SW480 (cell line): ENCODE results near the gene TP53RK.

Experiments used
- DNase-seq: peaks from one replicate; pipeline ENCODE4 v3.0.0-alpha.2; 2016; ENCODE audit warnings: low spot score

TP53RK gene

DNA sequence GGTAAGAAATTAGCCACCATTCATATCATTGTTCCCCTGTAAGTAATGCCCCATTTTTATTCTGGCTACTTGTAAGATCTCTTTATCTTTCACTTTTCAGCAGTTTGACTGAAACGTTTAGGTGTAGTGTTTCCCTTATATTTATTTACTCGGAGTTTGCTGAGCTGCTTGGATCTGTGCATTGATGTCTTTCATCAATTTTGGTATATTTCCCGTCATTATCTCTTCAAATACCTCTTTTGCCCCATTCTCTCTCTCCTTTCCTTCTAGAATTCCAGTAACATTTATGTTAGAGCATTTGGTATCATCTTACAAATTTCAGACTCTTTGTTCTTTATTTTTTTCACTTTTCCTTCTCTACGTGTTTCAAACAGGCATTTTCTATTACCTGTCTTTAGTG is 28.8 kb downstream of the TP53RK start:
- DNase-seq: no peak

DNA sequence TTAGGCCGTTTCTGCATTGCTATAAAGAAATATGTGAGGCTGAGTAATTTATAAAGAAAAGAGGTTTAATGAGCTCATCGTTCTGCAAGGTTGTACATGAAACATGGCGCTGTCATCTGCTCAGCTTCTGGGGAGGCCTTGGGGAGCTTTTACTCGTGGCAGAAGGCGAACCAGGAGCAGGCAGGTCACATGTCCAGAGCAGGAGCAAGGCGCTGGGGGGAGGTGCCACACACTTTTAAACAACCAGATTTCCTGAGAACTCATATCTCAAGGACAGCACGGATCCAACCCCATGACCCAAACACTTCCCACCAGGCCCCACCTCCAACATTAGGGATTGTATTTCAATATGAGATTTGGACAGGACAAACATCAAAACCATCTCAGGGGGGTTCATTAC is 31.6 kb downstream of the TP53RK start:
- DNase-seq: no peak

DNA sequence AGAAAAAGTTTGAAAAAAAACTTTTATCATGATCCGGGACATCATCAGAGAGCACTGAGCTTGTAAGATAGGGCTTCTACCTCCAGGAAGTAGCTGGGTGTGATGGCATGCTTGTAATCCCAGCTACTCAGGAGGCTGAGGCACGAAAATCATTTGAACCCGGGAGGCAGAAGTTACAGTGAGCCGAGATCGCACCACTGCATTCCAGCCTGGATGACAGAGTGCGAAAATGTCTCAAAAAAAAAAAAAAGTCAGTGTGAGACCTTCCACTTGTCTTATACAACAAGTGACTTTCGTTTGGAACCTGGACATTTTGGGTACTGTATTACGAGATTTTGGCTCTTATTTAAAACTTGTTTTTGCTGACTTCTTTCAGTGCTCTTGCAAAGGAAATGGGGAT is 32.1 kb downstream of the TP53RK start:
- no peak for DNase-seq

DNA sequence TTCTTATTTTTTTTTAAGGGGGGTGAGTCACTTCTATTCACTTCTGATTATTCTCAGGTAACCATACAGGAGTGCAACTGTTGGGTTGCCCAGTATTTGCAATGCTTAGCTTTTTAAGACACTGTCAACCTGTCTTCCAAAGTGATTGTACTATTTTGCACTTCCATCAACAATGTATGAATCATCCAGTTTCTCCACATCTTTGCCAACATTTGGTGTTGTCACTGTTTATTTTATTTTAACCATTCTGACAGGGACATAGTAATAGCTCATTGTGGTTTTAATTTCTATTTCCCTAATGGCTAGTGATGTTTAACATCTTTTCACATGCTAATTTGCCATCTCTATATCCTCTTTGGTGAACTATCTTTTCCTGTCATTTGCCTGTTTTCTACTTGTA is 36.5 kb downstream of the TP53RK start:
- DNase-seq: no peak

DNA sequence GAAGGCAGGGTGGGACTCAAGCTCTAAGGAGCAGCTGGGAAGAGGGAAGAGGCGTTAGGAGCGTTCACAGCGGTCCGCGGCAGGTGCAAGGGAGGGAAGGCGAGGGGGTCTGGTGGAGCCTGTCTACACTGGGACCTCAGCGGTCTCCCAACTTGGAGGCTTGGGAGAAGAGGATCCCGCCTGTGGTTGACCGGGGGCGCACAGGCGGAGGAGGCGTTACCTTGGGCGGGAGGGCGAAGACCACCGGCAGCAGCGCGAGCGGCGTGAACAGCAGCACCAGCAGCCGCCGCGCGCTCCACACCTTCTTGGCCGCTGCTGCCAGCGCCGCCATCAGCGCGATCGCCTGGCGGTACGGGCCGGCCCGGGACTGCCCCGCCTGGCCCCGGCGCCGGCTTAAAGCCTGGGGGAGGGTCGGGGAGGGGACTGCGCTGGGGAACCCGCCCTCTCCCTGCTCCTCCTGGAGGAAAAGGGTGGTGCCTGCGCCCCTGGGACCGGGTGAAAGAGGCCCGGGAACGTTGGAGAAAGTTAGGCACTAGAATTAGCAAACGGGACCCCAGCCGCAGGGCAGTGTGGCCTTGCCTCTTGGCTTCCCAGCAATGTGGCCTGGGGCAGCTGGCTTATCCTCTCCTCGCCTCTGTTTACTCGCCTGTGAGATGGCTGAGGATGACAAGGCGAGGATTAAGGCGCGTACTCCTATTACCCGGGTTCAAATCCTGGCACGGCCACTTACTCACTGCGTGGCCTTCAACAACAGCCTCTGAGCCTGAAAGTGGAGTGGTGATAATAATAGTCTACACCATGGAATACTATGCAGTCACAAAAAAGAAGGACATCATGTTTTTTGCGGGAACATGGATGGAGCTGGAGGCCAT is 37.9 kb downstream of the TP53RK start, which contains the start of gene SLC13A3:
TSS of gene SLC13A3 (minus strand) at position 369 of the 872 bp plus-strand sequence. CDS start at position 331, 38 bp downstream.
- DNase-seq: no peak

DNA sequence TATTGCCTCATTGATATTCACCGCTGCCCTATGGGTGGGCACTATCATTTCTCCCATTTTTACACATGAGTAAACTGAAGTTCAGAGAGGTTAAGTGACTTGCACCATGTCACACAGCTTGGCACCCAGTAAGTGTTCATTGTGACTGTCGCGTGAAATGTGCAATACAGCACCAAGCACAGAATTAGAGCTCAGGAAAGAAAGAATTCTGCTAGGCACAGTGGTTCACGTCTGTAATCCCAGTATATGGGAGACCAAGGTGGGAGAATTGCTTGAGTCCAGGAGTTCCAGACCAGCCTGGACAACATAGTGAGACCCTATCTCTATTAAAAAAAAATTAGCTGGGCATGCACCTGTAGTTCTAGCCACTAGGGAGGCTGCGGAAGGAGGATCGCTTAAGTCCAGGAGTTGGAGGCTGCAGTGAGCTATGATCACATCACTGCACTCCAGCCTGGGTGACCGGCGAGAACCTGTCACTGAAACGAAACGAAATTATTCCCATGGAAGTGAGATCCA is 38.6 kb downstream of the TP53RK start:
- no peak for DNase-seq

DNA sequence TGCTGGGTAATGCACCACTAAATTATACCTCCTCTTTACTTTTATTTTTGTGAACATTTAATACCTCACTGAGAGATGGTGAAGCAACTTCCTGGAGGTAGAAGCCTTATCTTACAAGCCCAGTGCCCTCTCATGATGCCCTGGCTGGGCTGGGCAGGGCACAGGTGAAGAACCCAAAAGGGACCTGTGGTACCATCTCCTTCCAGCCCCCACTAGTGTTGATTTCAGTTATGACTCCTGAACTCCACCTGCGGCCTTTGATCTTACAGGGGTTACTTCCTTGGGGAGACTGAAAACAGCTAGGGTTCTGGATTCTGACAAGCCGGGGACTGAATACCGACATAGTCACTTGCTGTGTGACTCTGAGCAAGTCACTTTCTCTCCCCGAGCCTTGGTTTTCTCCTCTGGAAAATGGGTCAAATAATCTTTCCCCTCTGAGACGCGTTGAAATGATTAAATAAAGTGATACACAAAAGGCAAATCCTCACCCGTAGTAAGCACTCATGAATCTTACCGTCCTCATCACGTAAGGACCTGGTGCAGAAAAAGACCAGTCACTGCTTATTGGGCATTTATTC is 39.2 kb downstream of the TP53RK start:
- no peak for DNase-seq

DNA sequence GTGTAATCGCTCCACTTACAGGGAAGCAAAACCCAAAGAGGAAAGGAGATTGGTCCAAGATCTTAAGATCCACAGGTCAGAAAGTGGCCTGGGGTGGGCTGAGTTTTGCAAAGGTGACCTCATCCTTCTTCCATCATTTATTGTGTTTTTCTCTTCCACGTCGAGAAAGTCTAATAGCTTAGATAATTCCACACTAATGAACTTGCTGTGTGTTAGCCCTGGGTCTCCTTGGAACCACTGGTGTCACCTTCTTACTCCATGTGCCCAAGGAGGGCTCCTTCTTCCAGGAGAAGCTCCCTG is 39.6 kb downstream of the TP53RK start:
- DNase-seq: no peak

DNA sequence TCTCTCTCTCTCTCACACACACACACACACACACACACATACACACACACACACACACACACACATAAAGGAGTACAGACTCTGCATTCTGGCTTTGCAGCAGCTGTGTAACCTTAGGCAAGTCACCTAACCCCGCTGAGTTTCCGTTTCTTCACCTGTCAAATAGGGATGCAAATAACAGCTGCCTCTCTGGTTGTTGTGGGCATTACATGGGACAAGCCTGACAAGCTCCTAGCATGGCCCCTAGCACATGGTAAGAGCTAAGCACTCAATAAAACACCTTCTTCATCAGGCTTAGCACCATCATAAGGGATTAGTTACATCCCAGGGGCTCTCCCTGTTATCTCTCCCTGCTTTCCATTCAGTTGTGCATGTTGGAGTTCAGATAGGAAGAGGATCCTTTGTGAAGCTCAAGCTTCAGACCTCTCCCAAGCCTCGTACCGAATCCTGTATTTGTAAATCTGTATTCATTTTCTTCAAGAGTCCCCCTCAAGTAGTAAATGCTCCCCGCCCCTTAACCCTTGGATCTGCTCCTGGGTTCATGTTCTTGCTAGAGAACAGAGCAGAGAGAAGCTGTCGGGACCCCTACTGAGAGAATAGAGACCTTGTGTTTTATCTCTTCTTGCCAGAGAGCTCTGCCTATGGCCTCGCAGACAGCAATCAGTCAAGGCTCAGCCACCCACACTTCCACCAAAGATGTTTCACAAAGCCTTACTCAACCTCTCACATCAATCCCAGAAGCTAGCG is 40.2 kb downstream of the TP53RK start:
- peak; percentile 11 for DNase-seq

DNA sequence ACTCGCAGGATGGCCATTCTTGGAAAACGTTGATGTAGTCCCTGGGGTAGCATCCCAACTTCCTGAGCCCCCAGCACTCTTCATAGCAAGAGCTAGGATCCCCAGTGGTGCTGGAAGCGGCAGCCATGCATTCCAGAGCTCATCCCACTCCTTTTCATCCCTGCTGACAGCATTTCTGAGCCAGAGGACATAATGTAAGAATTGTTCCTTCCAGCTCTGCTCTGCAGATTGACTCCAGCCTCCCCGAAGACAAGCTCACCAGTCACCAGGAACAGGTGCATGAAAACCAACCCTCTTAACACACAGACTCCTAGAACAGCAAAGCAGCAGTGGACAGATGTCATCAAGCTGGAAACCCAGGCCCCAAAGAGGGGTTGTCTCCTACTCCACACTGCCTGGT is 41.8 kb downstream of the TP53RK start:
- DNase-seq: no peak

DNA sequence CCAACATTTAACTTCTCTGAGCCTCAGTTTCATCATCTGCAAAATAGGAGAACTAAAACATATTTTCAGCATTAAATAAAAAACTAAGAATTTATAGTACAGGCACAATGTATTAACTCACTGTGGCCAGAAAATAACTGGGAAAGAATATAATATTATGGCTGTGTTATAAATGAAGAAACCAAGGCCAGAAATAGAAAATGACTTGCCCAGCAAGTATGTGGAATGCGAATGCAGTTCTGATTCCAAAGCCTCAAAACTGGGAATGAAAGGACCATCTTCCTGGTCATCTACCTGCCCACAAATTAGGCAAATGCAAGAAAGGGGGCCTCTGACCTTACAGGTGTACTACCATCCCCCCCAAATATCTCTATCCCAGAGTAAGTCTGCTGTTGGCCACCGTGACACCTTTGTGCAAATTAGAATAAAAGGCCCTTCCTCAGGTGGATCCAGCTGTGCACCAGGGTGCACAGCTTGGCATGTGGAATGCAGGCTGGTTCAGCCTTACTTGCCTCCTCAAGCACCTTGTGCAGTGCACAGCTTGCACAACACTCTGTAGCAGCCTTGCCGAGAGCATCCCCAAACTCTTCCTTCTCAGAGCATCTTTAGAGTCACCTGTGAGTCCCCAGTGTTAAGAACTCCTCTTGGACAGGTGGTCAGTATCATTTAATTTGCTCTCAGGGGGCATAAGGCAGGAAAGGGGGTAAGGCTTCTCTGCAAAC is 42.4 kb downstream of the TP53RK start:
- no peak for DNase-seq

DNA sequence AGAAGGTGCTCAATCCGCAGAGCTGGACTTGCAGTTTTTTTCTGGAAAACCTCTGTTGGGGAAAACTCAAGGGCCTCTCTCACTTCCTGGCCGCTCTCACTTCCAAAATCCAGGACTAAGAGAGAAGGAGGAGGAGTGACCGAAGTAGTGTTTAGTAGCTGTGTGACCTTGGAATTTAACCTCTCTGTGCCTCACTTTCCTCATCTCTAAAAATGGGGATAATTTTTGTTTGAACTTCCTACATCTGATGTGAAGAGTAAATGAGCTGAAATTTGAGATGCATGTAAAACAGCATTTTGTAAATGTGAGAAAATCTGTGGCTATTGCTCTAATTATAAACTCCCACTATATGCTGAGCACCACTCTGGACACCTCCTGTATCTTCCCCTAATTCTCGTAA is 43.1 kb downstream of the TP53RK start:
- DNase-seq: no peak

DNA sequence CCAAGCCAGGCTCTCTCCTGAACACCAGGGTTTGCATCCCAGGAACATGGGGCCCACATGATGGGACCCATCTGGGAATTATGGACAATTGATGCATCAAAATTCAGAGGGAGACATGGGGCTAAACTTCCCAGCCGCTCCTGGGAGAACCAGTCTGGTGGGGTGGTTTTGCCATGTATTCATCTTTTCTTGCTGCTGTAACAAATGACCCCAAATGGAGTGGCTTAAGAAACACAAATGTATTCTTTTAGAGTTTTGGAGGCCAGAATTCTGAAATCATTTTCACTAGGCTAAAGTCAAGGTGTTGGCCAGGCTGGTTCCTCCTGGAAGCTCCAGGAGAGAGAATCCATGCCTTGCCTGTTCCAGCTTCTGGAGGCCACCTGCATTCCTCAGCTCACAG is 44.5 kb downstream of the TP53RK start:
- DNase-seq: no peak

DNA sequence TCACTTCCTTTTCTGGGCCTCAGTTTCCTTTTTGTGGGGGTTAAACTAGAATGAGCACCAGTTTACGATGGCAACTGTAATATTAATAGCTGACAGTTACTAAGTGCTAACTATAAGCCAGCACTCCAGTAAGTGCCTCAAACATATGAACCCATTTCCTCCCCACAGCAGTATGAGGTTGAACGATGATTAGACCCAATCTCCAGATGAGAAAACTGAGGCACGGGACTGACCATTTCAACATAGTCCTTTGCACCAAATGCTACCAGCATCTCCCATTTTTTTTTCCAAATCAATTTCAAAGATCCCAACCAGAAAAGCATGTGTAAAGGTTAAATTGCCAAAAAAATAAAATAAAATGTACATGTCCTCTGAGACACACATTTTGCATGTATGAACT is 45.1 kb downstream of the TP53RK start:
- DNase-seq: no peak

DNA sequence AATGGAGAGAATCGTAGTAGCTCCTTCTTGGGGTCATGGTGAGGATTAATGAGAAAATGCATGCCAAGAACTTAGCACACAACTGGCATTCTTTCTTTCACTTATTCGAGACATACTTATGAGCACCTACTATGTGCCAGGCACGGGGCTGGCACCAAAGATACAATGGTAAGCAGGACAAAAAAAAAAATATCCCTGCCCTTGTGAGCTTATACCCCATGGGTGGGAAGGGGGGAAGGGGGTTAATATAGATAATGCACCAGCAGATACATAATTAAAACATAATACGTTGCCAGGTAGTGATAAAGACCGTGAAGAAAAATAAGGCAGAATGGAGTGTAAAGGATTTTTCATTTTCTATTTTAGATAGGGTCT is 46.3 kb downstream of the TP53RK start:
- no peak for DNase-seq

DNA sequence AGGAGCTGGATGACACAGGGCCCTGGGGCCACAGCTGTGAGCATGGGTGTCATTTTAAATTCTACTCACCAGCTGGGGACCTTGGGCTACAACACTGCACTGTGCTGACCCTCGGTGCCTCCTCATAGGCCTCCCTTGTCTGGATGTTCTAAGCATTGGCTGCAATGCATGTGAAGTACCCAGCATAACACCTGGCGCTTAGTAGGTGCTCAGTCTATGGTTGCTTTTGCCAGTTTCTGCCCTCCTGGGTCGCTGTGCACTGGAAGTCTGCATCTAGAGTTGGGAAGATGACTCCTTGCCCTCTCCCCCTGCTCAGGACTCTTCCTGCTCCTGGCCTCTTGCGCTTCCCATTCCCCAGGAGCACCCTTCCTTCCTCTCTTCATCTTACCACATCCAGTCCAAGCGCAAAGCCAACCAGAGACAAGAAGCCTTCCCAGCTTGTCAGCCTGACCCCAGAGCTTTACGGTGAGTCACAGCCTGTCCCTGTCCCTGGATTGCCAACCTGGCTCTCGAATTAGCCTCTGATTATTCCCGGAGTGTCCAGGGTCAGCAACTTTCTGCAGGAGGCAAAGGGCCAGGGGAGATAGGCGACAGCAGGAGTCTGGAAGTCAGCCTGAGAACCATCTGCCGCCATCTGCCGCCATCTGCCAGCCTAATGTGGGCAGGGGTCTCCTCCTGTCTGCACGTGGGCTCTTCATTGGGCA is 46.8 kb downstream of the TP53RK start:
- DNase-seq: no peak

DNA sequence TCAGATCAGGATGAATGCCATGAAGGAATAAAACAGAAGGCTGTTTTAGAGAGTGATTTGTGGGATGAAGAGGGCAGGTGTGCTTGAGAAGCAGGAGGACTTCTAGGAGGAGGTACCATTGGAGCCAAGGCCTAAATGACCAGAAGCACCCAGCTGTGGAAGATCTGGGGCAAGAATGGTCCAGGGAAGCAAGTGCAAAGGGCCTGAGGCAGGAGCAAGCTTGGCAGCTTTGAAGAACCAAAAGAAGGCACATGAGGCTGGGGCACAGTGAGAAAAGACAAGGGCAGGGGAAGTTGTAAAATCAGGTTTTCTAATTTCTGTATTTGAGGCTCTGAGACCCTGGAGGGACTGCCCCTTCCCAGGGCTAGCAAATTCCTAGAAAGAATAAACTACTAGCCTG is 47.8 kb downstream of the TP53RK start:
- DNase-seq: no peak

DNA sequence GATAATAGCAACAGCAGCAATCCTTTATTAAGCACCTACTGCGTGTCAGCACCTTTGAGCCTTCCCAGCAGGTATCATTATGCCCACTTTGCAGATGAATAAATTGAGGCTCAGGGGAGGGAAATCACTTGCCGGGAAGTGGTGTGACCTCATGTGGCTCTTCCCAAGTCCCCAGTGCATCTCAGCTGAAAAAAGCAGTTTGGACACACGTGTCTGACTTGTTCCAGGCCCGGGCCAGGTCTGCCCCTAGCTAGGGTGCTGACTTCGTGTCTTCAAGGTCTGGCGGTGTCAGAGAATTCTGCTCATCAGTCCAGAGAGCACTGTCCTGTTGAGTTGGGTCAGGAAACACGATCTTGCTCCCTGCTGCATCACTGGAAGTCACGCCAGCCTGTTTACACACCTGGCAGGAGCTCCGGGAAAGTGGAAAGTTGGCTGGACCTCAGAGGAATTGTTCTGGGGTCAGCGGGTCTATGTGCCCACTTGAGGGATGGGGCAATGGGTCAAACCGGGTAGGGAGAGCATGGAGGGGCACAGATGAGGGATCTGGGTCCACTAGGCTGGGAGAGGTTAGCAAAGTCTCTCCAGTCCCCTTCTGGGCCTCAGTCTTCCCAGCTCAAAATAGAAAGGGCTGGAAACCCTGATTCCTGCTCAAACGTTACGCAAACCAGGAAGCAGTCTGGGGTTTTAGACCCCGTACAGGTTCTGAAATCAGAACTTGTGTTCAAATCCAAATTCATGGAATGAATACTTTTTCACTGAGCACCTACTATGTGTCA is 48.5 kb downstream of the TP53RK start:
- no peak for DNase-seq

DNA sequence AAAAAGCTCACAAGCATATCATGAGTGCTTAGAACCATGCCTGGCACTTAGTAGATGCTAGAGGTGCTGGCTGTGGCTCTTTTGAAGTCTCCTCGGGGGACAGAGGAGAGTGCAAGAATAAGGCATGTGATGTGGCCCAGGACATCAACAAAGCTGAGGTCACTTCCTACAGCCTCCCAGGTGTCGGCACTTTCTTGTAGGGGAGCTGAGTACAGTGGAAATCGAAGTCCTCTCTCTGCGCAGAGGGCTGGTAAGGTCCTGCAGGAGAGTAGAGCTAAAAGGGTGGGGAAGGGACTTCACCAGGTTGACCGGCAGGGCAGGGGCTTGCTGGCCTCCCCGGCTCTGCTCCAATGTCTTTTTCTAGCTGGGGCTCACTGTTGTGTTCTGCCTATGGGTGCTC is 49.2 kb downstream of the TP53RK start:
- no peak for DNase-seq

DNA sequence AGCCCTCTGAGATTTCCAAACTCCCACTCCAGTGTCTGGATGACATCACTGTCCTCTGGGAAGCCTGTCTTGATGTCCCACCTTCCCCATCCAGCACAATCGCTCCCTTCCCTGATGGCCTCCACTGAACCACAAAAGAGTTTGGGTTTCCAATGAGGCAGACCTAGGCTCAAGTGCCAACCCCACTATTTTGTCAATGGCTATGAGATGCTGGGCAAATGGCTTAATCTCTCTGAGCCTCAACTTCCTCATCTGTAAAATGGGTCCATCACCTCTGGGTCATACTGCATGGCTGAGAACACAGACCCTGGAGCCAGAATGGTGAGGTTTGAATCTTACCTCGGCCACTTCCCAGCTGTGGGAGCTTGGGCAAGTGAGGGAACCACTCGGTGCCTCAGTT is 49.7 kb downstream of the TP53RK start:
- DNase-seq: no peak

DNA sequence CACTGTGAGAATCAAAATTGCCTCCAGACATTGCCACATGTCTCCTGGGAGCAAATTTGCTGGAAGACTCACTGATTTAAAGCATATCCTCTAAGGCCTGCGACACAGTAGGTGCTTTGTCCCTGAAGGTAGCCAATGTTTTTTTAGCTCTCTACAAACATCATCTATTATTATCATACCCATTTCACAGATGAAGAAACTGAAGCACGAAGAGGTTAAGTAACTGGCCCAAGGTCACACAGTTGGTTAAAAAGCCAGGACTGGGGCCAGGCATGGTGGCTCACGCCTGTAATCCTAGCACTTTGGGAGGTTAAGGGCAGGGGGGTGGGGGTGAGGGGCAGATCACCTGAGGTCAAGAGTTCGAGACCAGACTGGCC is 50.4 kb downstream of the TP53RK start:
- DNase-seq: no peak
